Measurements from ENCODE around the gene IDH1. TPM values are rescaled to one million over a fixed set of nuclear protein-coding genes. Genes with fewer than 3 reads are reported as not detected.

The IDH1 gene
- total RNA-seq, 4 donors from 2014 or later, result 115 to 299 (median 184) TPM

GRCh38 chr2:208186893-208187292 lies 68.0 kb downstream of the IDH1 start:
- no peaks in the 10 kb centered on the region for H3K27me3 ChIP-seq
- H3K4me1 ChIP-seq, result no peaks in the 10 kb centered on the region
- H3K36me3 ChIP-seq, result no peaks in the 10 kb centered on the region
- DNase-seq, result no peak
- no peaks in the 10 kb centered on the region for H3K9me3 ChIP-seq
- no peak overlapping the region for H3K4me3 ChIP-seq
- H3K27ac ChIP-seq, result no peak overlapping the region
- TF ChIP-seq CTCF (IDR thresholded peaks at IDR 0.05) (no peak), POLR2A (IDR thresholded peaks at IDR 0.05) (no peak)

- Histone ChIP-seq H3K27me3 (no peaks in the 10 kb centered on the region), H3K4me1 (no peaks in the 10 kb centered on the region), H3K9me3 (no peaks in the 10 kb centered on the region), H3K4me3 (no peak overlapping the region), H3K27ac (no peak overlapping the region), H3K36me3 (no peaks in the 10 kb centered on the region)
- no peak for DNase-seq
- TF ChIP-seq CTCF (IDR thresholded peaks at IDR 0.05) (no peak), POLR2A (IDR thresholded peaks at IDR 0.05) (no peak)
Observed at GRCh38 chr2:208186465-208186864, 68.4 kb downstream of the IDH1 start.

Other genes with a start within 250 kb of the IDH1 start
- gene PLEKHM3, start 229.5 kb downstream of the IDH1 start, total RNA-seq, result 10 to 100 TPM; 14.4 to 45.4 (median 22.7) TPM
- not detected for gene CRYGD, start 130.5 kb downstream of the IDH1 start, total RNA-seq
- not detected for gene CRYGC, start 125.2 kb downstream of the IDH1 start, total RNA-seq
- gene CRYGB, start 108.9 kb downstream of the IDH1 start, total RNA-seq, result not detected
- not detected for gene CRYGA, start 91.5 kb downstream of the IDH1 start, total RNA-seq
- gene C2orf80, start 65.0 kb downstream of the IDH1 start, total RNA-seq, result not detected
- gene PIKFYVE, start 11.2 kb upstream of the IDH1 start, total RNA-seq, result 10 to 100 TPM; 24.2 to 75.1 (median 44.3) TPM
- not detected for gene PTH2R, start 151.7 kb upstream of the IDH1 start, total RNA-seq

All from Peyer's patch (tissue), 4 donors.